HG03175 (cell line): ENCODE data around the gene SHISAL2A.

ENCODE experiments used
- ATAC-seq: cut with Tn5 transposase; IDR thresholded peaks from one replicate; pipeline ENCODE4 v1.9.1; 2021; ENCODE audit warnings: mild to moderate bottlenecking, moderate library complexity; ENCODE audit not compliant: unreplicated experiment

The SHISAL2A gene

DNA sequence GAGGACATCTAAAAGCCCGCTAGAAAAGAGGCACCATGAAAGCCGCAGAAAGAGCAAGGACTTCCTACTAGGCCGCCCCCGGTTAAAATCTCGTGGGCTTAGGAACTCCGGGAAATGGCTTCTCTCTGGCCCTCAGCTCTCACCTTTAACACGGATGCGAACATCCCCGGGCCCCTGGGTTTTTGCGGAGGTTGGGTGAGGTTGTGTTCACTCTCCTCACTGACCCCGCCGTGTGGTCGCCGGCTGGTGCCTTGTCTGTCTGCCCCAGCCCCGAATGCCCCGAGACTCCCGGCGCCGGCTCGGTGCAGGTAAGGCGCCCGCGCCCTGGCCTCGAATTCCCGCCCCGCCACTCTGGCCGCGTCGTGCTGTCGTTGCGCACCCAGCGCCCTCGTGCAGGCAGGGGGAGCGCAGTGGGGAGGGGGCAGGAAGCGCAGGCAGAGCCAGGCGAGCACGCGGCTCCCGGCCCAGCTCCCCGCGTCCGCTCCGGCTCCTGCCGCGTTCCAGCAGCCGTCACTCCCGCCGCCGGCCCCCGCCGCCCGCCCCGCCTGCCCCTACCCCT lies at the start of gene SHISAL2A:
TSS of gene SHISAL2A (plus strand) at position 437 of the 559 bp plus-strand sequence. CDS start 326 bp downstream, outside the sequence.
- no peak for ATAC-seq

GRCh38 chr1:52585474-52585873 lies 47.5 kb upstream of the SHISAL2A start:
- ATAC-seq, result no peak

- no peak for ATAC-seq
Measured at GRCh38 chr1:52588027-52588426, 44.9 kb upstream of the SHISAL2A start.

DNA sequence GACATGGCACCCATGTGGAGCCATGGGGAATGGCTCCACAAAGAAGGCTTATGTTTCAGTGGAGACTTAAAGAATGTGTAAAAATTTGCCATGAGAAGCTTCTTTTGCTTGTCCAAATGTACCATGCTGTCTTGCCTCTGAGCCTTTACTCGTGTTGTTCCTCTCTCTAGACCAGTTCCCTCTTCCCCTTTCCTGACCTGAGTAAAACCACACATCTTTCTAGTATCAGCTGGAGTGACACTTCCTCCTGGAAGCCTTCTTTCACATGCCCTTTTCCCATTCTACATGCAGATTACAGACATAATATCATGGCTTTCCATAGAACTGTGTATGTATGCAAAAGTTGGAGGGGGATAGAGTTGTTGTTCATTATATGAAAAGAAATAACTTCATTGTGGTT lies 44.4 kb upstream of the SHISAL2A start:
- no peak for ATAC-seq

- no peak for ATAC-seq
Measured at GRCh38 chr1:52590266-52590665, 42.7 kb upstream of the SHISAL2A start.

DNA sequence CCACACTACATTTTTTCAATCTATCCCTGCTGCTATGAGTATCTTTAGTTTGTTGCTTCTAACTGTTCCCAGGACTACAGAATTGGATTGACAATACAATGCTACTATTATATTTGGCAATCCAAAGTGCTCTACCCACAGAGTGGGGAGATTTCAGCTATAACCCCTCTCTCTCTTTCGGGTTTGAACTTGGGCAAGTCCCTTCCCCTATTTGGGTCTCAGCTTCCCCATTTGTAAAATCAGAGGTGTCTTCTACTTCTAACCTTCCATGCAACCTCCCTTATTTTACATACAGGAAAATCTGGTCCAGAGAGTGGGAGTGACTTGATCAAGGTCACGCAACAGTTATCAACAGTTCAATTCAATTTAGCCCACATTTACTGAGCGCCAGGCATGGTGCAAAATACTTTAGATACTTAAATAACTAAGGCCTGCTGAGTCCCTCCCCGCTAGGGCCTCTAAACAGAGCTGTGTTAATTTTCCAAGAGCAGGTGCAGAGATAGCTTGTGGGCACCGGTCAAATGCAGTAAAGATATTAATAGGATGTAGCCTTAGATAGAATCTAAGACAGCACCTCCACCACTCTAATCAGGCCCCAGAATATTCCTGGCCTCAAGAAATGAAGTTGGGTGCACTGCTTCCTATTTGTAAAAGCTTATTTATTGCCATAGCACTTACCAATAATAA lies 40.2 kb upstream of the SHISAL2A start:
- no peak for ATAC-seq

DNA sequence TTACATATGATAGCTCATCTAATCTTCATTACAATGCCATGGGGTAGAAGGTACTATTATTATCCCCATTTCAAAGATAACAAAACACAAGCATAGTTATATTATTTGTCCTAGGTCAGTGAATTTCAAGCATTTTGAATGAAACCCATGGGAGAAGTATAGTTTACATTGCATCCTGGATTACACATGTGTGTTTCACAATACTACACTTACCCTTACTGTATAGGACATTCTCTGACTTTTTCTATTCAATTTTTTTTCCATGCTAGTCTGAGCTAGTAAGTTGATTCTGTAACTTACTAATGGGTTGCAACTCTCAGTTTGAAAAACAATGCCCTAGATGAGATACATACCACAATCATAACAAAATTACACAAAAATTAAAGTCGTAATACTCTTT lies 39.5 kb upstream of the SHISAL2A start:
- no peak for ATAC-seq

DNA sequence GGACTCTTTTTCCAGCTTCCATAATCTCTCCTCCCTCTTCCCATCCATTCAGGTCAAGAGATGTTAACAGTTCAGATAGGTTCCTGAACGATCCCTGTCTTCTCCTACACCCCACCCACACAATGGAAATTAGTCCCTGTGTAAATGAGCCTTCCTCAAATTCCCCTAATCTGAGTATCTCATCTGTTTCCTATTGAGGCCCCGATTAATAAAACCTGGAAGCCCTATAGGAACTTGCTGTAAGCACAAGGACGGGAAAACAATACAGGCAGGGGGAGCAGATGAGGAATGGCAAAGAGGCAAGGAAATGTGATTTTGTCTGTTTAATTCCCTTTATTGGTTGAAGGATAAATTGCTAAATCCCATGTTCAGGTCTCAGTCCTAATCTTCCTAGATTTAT lies 37.9 kb upstream of the SHISAL2A start:
- ATAC-seq, result no peak

GRCh38 chr1:52597912-52598311 lies 35.1 kb upstream of the SHISAL2A start:
- no peak for ATAC-seq

GRCh38 chr1:52598729-52599128 lies 34.2 kb upstream of the SHISAL2A start:
- ATAC-seq, result no peak

DNA sequence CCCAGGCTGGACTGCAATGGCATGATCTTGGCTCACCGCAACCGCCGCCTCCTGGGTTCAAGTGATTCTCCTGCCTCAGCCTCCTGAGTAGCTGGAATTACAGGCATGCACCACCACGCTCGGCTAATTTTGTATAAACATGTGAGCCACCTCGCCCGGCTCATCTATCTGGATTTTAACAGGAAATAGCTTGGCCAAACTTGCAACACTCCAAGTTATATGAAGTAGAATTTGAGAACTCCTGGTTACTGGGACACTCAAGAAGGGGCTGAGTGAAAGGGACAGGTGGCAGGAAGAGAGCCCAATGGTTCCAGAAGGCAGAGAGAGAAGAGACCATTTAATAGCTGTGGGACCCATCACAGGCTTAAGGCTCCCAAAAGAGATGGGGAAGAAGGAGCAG lies 33.7 kb upstream of the SHISAL2A start:
- no peak for ATAC-seq

DNA sequence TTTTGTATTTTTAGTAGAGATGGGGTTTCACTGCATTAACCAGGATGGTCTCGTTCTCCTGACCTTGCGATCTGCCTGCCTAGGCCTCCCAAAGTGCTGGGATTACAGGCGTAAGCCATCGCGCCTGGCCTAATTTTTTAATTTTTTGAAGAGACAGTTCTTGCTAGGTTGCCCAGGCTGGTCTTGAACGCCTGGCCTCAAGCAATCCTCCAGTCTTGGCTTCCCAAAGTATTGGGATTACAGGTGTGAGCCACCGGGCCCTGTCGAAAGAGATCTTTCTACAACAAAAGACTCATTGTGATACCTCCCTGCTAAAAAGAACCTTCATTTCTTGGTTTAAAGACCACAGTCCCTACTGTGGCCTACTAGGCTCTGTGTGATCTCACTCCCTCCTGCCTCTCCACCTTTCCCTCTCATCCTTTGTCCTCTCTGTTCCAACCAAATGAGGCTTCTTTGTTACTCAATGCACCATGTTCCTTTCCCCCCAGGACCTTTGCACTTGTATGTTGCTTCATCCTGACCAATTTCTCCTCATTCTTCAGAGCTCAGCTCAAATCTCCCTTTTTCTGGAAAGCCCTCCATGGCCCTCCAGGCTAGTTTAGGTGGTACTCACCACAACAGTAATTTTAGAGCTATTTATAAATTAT lies 32.3 kb upstream of the SHISAL2A start:
- ATAC-seq, result no peak

- no peak for ATAC-seq
Measured at GRCh38 chr1:52601519-52601918, 31.4 kb upstream of the SHISAL2A start.

- ATAC-seq, result no peak
Measured at GRCh38 chr1:52601991-52602855, 30.7 kb upstream of the SHISAL2A start, which contains the start of gene GPX7. Gene GPX7 (plus strand): TSS chr1:52602371. CDS start chr1:52602410, 39 bp downstream.

DNA sequence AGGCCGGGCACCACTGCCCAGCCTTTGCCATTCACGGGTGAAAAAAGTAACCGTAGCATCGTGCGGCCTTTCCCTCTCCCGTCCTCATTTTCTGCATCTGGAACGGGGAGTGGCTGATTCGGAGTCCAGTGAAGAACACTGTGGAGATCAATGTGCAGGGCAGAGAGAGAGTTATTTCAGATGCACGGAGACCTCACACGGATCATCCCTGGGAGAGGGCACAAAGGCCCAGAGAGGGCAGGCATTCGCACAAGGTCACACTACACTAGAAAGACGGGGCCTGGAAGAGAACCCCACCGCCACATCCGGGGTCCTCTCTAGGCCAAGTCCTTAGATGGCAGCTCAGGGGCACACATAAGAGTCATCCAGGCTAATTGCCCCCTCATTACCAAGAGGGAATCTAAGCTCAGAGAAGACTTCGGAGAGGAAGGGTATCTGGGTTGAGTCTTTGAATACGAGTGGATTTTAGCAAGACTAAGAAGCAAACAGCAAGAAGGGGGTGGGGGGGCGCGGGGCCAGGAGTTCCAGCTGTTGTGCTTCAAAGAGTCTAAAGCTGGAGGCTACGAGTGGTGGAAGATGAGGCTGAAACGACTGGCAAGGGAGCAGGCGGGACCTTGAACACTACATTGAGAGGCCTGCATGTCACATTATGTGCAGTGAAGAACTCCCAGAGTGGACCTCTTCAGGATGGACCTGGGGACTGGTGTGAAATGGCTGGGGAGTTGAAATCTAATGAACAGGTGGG lies 29.9 kb upstream of the SHISAL2A start:
- no peak for ATAC-seq

DNA sequence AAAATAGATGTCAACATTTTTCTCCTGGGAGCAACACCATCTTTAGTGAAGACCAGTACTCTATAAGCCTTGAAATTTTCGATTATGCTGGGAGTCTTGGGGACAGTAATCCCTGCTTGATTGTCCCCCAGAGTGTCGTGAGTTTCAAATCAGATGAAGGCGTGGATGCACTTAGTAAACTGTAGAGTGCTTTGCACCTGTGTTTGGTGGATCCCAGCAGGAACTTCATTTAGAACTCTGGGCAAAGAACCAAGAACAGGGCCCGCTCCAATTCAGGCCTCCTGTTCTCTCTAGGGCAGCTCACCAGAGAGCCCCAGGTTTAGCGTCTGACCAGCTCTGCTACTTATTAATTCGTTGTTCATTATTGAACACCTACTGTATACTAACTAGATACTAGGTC lies 29.3 kb upstream of the SHISAL2A start:
- no peak for ATAC-seq

DNA sequence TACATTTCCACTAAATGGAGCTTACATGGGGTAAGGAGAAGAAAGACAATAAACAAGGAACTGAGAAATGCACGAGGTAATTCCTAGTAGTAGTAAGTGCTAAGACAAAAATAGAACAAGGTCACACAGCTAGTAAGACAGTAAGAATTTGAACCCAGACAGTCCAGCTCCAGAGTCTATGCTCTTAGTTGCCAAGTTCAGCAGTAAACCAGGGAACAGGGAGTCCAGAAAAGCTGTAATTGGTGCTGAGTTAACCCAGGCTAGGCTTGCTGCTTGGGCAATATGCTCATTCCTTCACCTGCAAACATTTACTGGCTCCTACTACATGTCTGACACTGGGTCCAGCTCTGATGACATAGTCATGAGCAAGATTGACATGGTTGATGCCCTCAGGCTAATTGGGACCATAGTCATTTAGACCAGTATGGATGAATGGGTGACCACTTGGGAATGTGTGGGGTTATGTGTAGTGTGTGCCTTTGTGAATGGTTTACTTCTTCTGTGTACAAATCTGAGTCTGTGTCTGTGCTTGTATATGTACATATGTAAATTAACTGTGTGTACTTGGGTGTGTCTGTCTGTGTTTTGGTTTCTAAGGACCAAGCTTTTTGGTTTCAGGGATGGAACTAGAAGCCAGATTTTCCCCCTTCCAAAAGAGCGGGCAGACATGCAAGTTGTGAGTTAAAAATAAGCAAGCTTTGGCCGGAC lies 28.8 kb upstream of the SHISAL2A start:
- no peak for ATAC-seq

DNA sequence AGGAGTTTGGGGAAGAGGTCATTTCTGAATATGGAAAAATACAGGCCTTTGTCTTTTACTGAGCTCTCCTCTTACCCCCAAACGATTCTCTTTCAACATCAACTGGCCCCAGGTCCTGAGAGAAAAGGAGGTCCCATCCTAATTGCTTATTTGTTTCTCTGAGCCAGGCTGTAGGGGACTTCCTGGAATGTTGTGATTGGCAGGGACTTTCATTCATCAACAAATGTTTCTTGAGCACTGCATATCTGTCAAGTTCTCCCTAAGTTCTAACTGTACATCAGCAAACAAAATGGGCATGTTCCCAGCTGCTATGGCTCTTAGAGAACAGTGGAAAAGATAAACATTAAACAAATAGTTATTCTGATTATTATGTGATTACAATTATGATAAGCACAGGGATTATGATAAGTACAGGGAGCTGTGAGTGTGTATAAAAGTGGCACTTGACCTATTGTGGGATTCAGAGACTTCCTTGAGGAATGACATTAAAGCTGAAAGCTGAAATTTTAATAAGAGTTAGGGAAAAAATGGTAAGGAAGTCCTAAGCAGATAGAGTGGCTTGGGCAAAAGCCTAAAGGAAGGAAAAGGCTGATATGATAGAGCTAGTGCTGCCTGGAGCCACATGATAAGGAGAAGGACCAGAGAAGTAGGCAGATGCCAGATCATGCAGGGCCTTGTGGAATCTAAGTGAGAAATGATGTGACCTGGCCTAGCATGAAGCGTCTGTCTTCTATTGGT lies 19.2 kb upstream of the SHISAL2A start:
- no peak for ATAC-seq

DNA sequence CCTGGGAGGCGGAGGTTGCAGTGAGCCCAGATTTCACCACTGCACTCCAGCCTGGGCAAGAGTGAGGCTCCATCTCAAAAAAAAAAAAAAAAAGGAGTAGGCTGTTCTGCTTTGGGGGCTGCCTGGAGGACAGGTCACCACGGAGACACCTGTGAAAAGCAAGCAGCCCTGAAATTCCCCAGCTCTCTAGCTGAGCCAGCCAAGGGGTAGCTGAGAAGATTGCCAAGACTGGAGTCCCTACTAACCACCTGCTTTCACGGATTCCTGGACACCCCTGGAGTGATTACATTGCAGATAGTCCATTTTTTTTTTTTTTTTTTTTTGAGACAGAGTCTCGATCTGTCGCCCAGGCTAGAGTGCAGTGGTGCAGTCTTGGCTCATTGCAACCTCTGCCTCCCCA lies 18.3 kb upstream of the SHISAL2A start:
- ATAC-seq, result no peak
